GM19099 (cell line): ENCODE results near the gene COL21A1.

Source experiments
- POLR2A ChIP-seq: IDR thresholded peaks from 3 replicates; pipeline ENCODE4 v1.6.1; 2011; ENCODE audit warnings: low read depth; ENCODE audit not compliant: insufficient read length; ENCODE audit errors: extremely low read depth

COL21A1 gene

GRCh38 chr6:56169366-56169765 is 78.0 kb downstream of the COL21A1 start:
- TF ChIP-seq POLR2A: no peak

DNA sequence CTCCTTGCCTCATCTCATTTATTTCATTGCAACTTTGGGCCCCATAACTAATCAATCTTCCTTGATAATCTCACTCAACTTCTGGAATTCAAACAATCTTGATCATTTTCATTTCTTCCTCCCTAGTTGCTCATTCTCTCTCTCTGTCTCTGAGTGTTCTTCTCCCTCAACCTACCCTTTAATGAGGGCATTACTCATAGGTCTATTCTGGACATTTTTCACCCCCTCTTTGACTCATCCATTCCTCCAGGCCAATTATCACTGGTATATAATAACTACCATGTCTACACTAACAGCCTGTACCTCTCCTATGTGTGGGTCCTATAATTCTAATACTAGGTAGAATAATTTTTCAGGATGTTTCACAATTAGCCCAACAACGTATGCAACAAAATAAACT is 78.8 kb downstream of the COL21A1 start:
- TF ChIP-seq POLR2A: no peak

GRCh38 chr6:56162081-56162480 is 85.3 kb downstream of the COL21A1 start:
- no peak for TF ChIP-seq POLR2A

DNA sequence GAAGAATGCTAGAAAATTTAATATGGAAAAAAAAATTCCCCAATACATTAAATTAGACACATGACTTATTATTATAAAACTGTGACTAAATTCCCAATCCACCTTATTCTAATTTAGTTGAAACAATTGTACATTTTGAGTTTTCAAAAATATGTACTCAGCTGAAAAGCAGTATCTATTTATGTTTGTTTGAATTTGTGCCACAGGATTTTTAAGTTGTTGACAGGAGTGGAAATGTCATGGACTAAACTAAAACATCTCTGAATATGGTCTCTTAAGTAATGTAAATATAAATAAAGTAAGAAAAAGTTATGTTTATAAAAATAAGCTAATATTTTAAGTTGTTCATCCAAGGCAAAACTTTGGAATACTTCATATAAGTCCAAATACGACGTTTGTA is 86.9 kb downstream of the COL21A1 start:
- TF ChIP-seq POLR2A: no peak

- no peak for TF ChIP-seq POLR2A
Measured at GRCh38 chr6:56158571-56158970, 88.8 kb downstream of the COL21A1 start.

DNA sequence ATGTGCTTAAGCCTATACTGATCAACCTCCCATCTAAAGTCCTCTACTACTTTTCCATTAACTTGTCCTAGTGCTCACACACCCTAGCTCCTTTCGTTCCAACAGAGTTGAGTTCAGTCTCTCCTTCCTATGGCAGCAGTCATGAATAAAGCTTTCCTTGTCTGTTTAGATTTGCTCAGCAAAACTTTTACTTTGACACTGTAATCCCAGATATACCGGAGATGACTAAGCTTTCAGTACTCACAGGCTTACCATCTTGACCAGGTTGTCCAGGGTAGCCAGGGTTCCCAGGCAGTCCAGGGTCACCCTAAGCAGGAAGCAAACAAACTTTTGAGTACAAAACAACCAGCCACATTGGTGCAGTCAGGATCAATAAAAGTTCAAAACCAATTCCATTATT is 90.7 kb downstream of the COL21A1 start:
- no peak for TF ChIP-seq POLR2A

DNA sequence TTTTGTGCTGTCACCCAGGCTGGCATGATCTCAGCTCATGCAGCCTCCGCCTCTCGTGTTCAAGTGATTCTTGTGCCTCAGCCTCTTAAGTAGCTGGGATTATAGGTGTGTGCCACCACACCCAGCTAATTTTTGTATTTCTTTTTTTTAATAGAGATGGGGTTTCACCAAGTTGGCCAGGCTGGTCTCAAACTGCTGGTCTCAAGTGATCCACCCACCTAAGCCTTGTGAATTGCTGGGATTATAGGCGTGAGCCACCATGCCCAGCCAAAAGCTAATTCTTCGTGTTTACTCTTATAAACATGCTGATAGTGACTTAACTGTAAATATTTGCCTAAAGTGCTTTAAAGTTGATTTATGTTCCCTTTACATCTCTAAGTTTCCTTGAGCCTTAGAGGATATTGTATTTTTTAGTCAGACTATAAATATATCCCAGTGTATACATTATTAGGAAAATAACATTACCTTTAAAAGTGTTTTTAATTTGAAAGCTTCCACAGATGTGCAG is 91.7 kb downstream of the COL21A1 start:
- TF ChIP-seq POLR2A: no peak

- TF ChIP-seq POLR2A: no peak
Measured at GRCh38 chr6:56154076-56154475, 93.3 kb downstream of the COL21A1 start.

DNA sequence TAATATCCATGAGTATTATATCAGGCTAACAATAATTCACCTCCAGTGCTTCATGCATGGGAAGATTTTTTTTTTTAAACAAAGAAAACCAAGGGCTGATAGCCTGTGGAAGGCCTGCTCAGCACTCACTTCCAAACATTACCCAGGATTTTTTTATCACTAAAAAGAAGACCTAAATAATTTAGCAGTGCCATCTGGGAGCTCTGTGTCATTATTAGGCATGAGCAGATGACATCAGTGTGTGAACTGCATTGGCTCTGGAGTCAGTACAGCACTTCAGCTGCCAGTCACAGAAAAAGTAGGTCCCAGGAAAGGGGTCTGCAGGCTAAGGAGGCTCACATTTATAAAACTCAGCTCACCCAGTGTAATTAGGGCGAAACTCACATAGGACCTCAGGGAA is 94.8 kb downstream of the COL21A1 start:
- TF ChIP-seq POLR2A: no peak

DNA sequence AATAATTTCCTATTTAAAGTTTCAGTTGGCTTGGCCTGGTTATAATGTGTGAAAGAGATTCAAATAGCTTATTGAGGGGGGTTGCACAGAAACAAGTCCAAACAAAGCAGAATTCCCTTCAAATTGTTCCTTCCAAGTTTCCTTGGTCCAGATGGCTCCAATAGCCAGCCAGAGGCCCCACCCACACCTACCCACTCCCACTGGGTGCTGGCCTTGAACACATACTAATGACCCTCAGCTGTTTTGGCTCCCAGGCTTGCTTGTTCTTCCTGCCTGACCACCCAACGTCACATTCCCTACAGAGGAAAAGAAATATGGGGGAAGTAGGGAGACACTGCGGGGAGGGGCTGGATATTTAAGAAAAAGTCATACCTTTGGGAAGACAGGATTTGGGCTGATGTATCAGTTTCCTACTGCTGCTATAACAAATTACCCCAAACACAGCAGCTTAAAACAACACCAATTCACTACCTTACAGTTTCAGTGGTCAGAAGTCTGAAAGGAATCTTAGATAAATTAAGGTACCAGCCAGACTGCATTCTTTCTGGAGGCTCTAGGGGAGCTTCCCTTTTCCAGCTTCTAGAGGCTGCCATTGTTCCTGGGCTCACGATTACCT is 95.7 kb downstream of the COL21A1 start:
- TF ChIP-seq POLR2A: no peak

DNA sequence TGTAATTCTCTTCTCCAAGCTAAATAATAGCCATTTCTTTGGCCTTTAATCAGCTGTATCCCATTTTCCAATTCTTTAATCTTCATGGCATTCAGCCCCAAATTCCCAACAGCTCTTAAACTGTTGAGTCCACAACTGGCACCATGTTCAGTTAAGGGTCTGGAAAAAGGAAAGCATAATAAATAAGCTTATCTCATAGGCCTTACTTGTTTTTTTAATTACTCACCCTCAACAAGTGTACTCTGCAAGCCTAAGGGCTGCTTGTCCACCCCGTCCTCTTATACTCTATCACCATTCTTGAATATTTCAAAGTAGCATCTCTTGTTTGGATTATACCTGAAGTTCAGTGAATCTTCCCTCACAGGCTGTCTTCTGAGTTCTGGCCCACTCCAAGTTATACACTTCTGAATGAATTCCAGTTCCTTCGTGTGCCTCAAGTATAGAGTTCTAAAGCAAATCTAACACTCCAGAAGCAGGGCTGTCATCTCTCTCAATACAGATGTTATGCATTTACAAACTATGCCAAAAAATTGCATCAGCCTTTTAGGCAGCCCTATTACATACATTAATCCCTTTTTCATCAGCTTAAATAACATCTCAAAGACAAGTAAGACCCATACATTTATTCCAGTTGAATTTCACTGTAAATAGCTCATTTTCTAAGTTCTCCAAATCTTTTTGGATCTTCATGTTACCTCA is 98.7 kb downstream of the COL21A1 start:
- TF ChIP-seq POLR2A: no peak

DNA sequence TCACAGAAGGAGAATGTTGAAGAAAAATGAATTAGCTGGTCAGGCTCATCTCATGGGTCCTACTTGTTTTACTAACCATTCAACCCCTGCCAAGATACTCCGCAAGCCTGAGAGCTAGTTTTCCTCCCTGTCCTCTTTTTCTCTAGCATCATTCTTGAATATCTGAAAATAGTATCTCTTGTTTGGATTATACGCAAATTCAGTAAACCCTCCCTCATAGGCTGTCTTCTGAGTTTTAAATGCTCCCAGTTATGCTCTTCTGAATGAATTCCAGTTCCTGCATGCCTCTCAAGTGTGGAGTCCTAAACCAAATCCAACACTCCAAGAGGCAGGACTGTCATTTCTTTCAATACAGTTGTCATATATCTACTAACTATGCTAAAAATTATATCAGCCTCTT is 99.6 kb downstream of the COL21A1 start:
- TF ChIP-seq POLR2A: no peak

DNA sequence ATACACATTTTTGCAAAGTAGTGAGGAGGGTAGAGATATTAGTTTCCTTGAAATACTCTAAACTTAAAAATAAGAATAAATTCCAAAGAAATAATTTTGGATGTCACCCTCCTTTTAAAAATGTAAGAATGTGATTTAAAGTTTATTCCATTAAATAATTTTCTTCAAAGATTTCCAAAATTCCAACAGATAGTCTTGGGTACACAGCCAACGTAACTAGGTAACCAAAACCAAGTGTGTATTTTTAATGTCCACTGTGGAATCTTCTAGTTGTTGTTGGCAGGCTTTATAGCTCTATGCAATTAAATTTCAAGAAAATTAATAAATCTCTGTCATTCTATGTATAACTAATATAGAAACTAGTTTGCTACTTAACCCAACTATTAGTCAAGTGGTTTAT is 101.3 kb downstream of the COL21A1 start:
- TF ChIP-seq POLR2A: no peak

DNA sequence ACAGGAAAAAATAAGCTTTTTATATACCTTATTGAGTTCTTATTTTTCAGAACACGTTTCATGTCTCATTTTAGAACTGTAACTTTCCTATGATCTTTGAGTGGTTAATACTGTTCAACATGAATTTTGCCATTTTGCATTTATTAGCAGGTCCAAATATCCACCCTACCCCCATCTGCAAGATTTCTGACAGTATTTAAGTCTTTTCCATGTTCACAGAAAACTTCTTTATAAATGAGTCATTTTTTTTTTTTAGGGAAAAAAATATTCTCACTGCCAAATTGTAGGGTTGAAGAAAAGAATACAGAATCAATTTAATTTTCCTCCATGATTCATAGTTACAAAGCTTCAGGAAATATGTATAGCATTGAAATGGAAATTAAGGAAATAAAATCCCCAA is 101.8 kb downstream of the COL21A1 start:
- TF ChIP-seq POLR2A: no peak

DNA sequence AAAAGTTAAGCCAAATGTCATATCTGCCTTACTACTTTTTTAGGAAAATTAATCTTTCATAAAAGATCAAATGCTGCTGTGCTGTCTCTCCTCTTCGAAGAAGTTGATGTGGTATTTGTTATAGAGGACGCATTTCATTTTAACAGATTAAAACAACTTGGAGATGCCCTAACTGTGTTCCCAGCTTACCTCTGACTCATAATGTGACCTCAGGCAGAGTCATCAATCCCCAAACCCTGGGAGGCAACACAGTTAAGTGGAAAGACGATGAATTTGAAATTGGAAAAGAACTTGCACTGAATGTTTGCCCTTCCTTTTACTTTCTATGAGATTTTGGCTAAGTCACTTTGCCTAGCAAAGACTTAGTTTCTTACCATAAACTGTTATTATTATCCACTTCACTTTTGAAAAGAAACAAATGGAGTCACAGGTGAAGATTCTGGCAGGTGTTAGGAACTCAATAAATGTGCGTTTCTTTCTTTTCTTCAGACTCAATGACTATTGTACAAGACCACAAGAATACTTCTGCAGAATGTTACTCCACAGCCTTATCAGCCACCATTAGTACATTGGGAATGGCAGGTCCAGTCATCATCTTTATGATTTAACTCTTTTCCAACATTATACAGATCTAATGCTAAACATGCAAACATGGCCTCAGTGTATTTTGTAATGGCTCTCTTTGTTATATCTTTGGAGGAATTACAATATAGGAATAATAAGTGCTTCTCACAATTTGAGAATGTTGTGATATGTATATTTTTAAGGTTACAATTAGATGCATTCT is 102.6 kb downstream of the COL21A1 start:
- no peak for TF ChIP-seq POLR2A

- TF ChIP-seq POLR2A: no peak
Measured at GRCh38 chr6:56143796-56144195, 103.6 kb downstream of the COL21A1 start.
